Fibroblast of lung (primary cell): Measurements from ENCODE around the gene SCLT1. TPM values are rescaled to one million over a fixed set of nuclear protein-coding genes. Genes with fewer than 3 reads are reported as not detected.

ENCODE experiments used
- DNase-seq, 2 donors: peaks; one replicate each; pipeline versions ENCODE4 v3.0.0 to v3.0.0-alpha.2; 2010; ENCODE audit warnings: low read depth in 2 of 2
- H2AFZ ChIP-seq: 2 replicates; pipeline ENCODE4 v1.5.1; 2012; ENCODE audit warnings: low read length, control low read depth, inconsistent platforms
- H3K27ac ChIP-seq: 2 replicates; pipeline ENCODE4 v1.5.1; 2011; ENCODE audit warnings: low read length, control low read depth; ENCODE audit not compliant: insufficient read depth
- H3K27me3 ChIP-seq: 2 replicates; pipeline ENCODE4 v1.5.1; 2011; ENCODE audit warnings: mild to moderate bottlenecking, low read length; ENCODE audit not compliant: control insufficient read depth, insufficient read depth
- H3K36me3 ChIP-seq: 2 replicates; pipeline ENCODE4 v1.5.1; 2011; ENCODE audit warnings: low read length; ENCODE audit not compliant: control insufficient read depth, insufficient read depth
- H3K4me1 ChIP-seq: 2 replicates; pipeline ENCODE4 v1.5.1; 2011; ENCODE audit warnings: low read length; ENCODE audit not compliant: control insufficient read depth, insufficient read depth; ENCODE audit errors: extremely low read depth
- H3K4me2 ChIP-seq: 2 replicates; pipeline ENCODE4 v1.5.1; 2011; ENCODE audit warnings: low read length, control low read depth; ENCODE audit not compliant: insufficient read depth; ENCODE audit errors: extremely low read depth
- H3K4me3 ChIP-seq, 4 experiments: fragments of 200-600 bp in 1 of 4; sonication (generic) in 1 of 4; replicated peaks in 1 of 4; 2 replicates each; pipeline ENCODE4 v1.5.1; 2011 to 2016; ENCODE audit warnings: low read length in 4 of 4, low read depth in 3 of 4, mild to moderate bottlenecking in 3 of 4, control low read depth in 2 of 4, inconsistent platforms in 1 of 4, mixed read lengths in 1 of 4; ENCODE audit not compliant: insufficient read depth in 1 of 4; ENCODE audit errors: control extremely low read depth in 1 of 4
- H3K79me2 ChIP-seq: 2 replicates; pipeline ENCODE4 v1.5.1; 2012; ENCODE audit warnings: mild to moderate bottlenecking, low read length, inconsistent platforms; ENCODE audit not compliant: control insufficient read depth, insufficient read depth
- H3K9ac ChIP-seq: 2 replicates; pipeline ENCODE4 v1.5.1; 2011; ENCODE audit warnings: mild to moderate bottlenecking, low read length, control low read depth; ENCODE audit not compliant: insufficient read depth
- H3K9me3 ChIP-seq: 2 replicates; pipeline ENCODE4 v1.5.1; 2012; ENCODE audit warnings: low read depth, low read length; ENCODE audit not compliant: control insufficient read depth, insufficient read depth
- H4K20me1 ChIP-seq: 2 replicates; pipeline ENCODE4 v1.5.1; 2011; ENCODE audit warnings: low read length; ENCODE audit not compliant: control insufficient read depth, insufficient read depth; ENCODE audit errors: extremely low read depth
- CTCF ChIP-seq, 2 donors: IDR thresholded peaks in 1 of 2; conservative IDR thresholded peaks in 1 of 2; 1 replicate in 1 of 2; 2 replicates in 1 of 2; pipeline ENCODE4 v1.5.1; 2011 to 2012; ENCODE audit warnings: low read length in 2 of 2, control low read depth in 1 of 2, inconsistent platforms in 1 of 2, low read depth in 1 of 2, mild to moderate bottlenecking in 1 of 2
- EZH2 ChIP-seq: IDR thresholded peaks from 2 replicates; pipeline ENCODE4 v1.5.1; 2012; ENCODE audit warnings: low read length, control low read depth, mild to moderate bottlenecking; ENCODE audit errors: missing control alignments
- polyA plus RNA-seq, 2 donors: library from polyadenylated mRNA; depleted of rRNA in 1 of 2; stranded (reverse) in 1 of 2; unstranded in 1 of 2; fragments of >200 nt; gene quantifications; 2 replicates each; pipeline ENCODE4 v1.2.1, GENCODE V29; 2011 to 2012; ENCODE audit warnings: missing spikeins in 1 of 2
- total RNA-seq: library from RNA; depleted of rRNA; stranded (reverse); fragments of >200 nt; gene quantifications from 2 replicates; pipeline ENCODE4 v1.2.1, GENCODE V29; 2014

The SCLT1 gene
- total and polyA plus RNA-seq, 2 donors (not counting 1 experiment from before 2014, with no cell fraction given): 8.8 to 16.2 TPM

- peak in 1 of 2 donors; percentile 18 for DNase-seq
- H3K9ac ChIP-seq: no peak overlapping the region
- TF ChIP-seq EZH2 (no peak), CTCF (conservative IDR thresholded peaks at IDR 0.05 in 1 of 2, IDR thresholded peaks at IDR 0.05 in 1 of 2; ENCODE audit: low read depth in 1 of 2, low read length in 2 of 2) (no peak)
- no peaks in the 10 kb centered on the region for H3K27me3 ChIP-seq
- no peaks in the 10 kb centered on the region for H3K36me3 ChIP-seq
- H3K27ac ChIP-seq: no peak overlapping the region
- no peaks in the 10 kb centered on the region for H3K79me2 ChIP-seq
- H4K20me1 ChIP-seq: no peaks in the 10 kb centered on the region
- no peak overlapping the region for H2AFZ ChIP-seq
- no peaks in the 10 kb centered on the region for H3K4me1 ChIP-seq
- H3K4me3 ChIP-seq: no peak overlapping the region
- no peaks in the 10 kb centered on the region for H3K9me3 ChIP-seq
- no peak overlapping the region for H3K4me2 ChIP-seq
Measured at GRCh38 chr4:128951316-128951715, 142.0 kb downstream of the SCLT1 start.

- no peaks in the 10 kb centered on the region for H3K4me1 ChIP-seq
- H3K4me2 ChIP-seq: no peak overlapping the region
- H3K4me3 ChIP-seq: no peak overlapping the region
- no peak overlapping the region for H3K9ac ChIP-seq
- no peaks in the 10 kb centered on the region for H3K36me3 ChIP-seq
- H4K20me1 ChIP-seq: no peaks in the 10 kb centered on the region
- no peak for DNase-seq
- TF ChIP-seq CTCF (conservative IDR thresholded peaks at IDR 0.05 in 1 of 2, IDR thresholded peaks at IDR 0.05 in 1 of 2; ENCODE audit: low read depth in 1 of 2, low read length in 2 of 2): no peak
- no peak for TF ChIP-seq EZH2
- no peaks in the 10 kb centered on the region for H3K9me3 ChIP-seq
- H3K27ac ChIP-seq: no peak overlapping the region
- no peaks in the 10 kb centered on the region for H3K79me2 ChIP-seq
- no peak overlapping the region for H2AFZ ChIP-seq
- no peaks in the 10 kb centered on the region for H3K27me3 ChIP-seq
Measured at GRCh38 chr4:128950796-128951195, 142.5 kb downstream of the SCLT1 start.

- no peaks in the 10 kb centered on the region for H3K9me3 ChIP-seq
- H3K4me1 ChIP-seq: no peaks in the 10 kb centered on the region
- DNase-seq: no peak
- H3K4me3 ChIP-seq: no peak overlapping the region
- H3K4me2 ChIP-seq: no peak overlapping the region
- no peaks in the 10 kb centered on the region for H3K79me2 ChIP-seq
- H3K9ac ChIP-seq: no peak overlapping the region
- H3K27ac ChIP-seq: no peak overlapping the region
- no peak overlapping the region for H2AFZ ChIP-seq
- no peaks in the 10 kb centered on the region for H3K36me3 ChIP-seq
- TF ChIP-seq CTCF (conservative IDR thresholded peaks at IDR 0.05 in 1 of 2, IDR thresholded peaks at IDR 0.05 in 1 of 2; ENCODE audit: low read depth in 1 of 2, low read length in 2 of 2): no peak
- TF ChIP-seq EZH2: no peak
- no peaks in the 10 kb centered on the region for H3K27me3 ChIP-seq
- H4K20me1 ChIP-seq: no peaks in the 10 kb centered on the region
Measured at GRCh38 chr4:128946916-128947315, 146.4 kb downstream of the SCLT1 start.
